ENCODE measurements around the gene UCKL1. TPM values are rescaled to one million over a fixed set of nuclear protein-coding genes. Genes with fewer than 3 reads are reported as not detected.

The UCKL1 gene
- total and polyA plus RNA-seq, 7 experiments from 2014 or later, result 20.5 to 49.0 (median 44.8) TPM

GRCh38 chr20:63913768-63914167, 42.4 kb downstream of the UCKL1 start:
- H3K4me3 Mint-ChIP-seq, result peak overlapping the region in 1 of 10 donors; percentile 49
- Histone ChIP-seq H3K36me3 (ENCODE audit: control insufficient read depth in 2 of 3, insufficient read depth in 3 of 3, low read length in 3 of 3) (peaks cover 0 to 20% (median 0%) of the 10 kb centered on the region in 3 experiments), H3K9me3 (ENCODE audit: control insufficient read depth in 2 of 3, low read length in 3 of 3) (no peaks in the 10 kb centered on the region), H3K27ac (ENCODE audit: low read depth, low read length) (no peak overlapping the region), H3K27me3 (ENCODE audit: control insufficient read depth in 2 of 2, insufficient read depth in 2 of 2, low read length in 2 of 2) (no peaks in the 10 kb centered on the region), H3K4me1 (ENCODE audit: control insufficient read depth in 2 of 2, insufficient read depth in 2 of 2, low read length in 2 of 2) (peaks cover 3 to 17% of the 10 kb centered on the region in 2 donors), H3K4me3 (ENCODE audit: low read length) (no peak overlapping the region)
- ChIA-PET POLR2A (no interaction called here), CTCF (interaction anchor here (1.2 kb wide), 1 partner anchor 60 kb away, joined by 3 read pairs; no protein-coding TSS in a partner anchor)
- no peaks in the 10 kb centered on the region for H3K27me3 Mint-ChIP-seq
- peaks cover 25 to 55% (median 36%) of the 10 kb centered on the region in 7 donors for H3K4me1 Mint-ChIP-seq
- peaks cover 0 to 9% (median 3%) of the 10 kb centered on the region in 11 donors for H3K9me3 Mint-ChIP-seq
- H3K27ac Mint-ChIP-seq, result peak overlapping the region in 1 of 9 donors; percentile 38
- peaks cover 0 to 35% (median 16%) of the 10 kb centered on the region in 5 donors for H3K36me3 Mint-ChIP-seq
- intact Hi-C loops (cut with micrococcal nuclease), result no loop called here
- ATAC-seq (no peak), DNase-seq (no peak)

- ChIA-PET CTCF (interaction anchor here (1.1 kb wide), 1 partner anchor 62 kb away, joined by 3 read pairs; no protein-coding TSS in a partner anchor), POLR2A (interaction anchor here (0.6 to 0.7 kb wide), 5 partner anchors 12 to 210 kb away, joined by 3 to 4 read pairs (median 3); no protein-coding TSS in a partner anchor)
- peaks cover 28 to 63% (median 41%) of the 10 kb centered on the region in 7 donors for H3K4me1 Mint-ChIP-seq
- intact Hi-C loops (cut with micrococcal nuclease), result no loop called here
- peak overlapping the region in 4 of 10 donors; percentile 3 to 59 (median 30) for H3K4me3 Mint-ChIP-seq
- Histone ChIP-seq H3K27ac (ENCODE audit: low read depth, low read length) (no peak overlapping the region), H3K36me3 (ENCODE audit: control insufficient read depth in 2 of 3, insufficient read depth in 3 of 3, low read length in 3 of 3) (peaks cover 0 to 8% (median 0%) of the 10 kb centered on the region in 3 experiments), H3K4me3 (ENCODE audit: low read length) (no peak overlapping the region), H3K9me3 (ENCODE audit: control insufficient read depth in 2 of 3, low read length in 3 of 3) (no peaks in the 10 kb centered on the region), H3K27me3 (ENCODE audit: control insufficient read depth in 2 of 2, insufficient read depth in 2 of 2, low read length in 2 of 2) (no peaks in the 10 kb centered on the region), H3K4me1 (ENCODE audit: control insufficient read depth in 2 of 2, insufficient read depth in 2 of 2, low read length in 2 of 2) (peaks cover 7 to 17% of the 10 kb centered on the region in 2 donors)
- ATAC-seq, result peak; percentile 53
- DNase-seq, result no peak
- peaks cover 0 to 3% (median 1%) of the 10 kb centered on the region in 11 donors for H3K9me3 Mint-ChIP-seq
- peak overlapping the region in 6 of 9 donors; percentile 3 to 78 (median 44) for H3K27ac Mint-ChIP-seq
- H3K27me3 Mint-ChIP-seq, result no peaks in the 10 kb centered on the region
- peaks cover 0 to 20% (median 9%) of the 10 kb centered on the region in 5 donors for H3K36me3 Mint-ChIP-seq
Measured at GRCh38 chr20:63911176-63911575, 45.0 kb downstream of the UCKL1 start.

- peaks cover 0 to 6% (median 3%) of the 10 kb centered on the region in 5 donors for H3K36me3 Mint-ChIP-seq
- ATAC-seq, result no peak
- H3K9me3 Mint-ChIP-seq, result no peaks in the 10 kb centered on the region
- no peaks in the 10 kb centered on the region for H3K27me3 ChIP-seq (ENCODE audit: control insufficient read depth in 2 of 2, insufficient read depth in 2 of 2, low read length in 2 of 2)
- H3K4me1 Mint-ChIP-seq, result peaks cover 35 to 70% (median 45%) of the 10 kb centered on the region in 7 donors
- peaks cover 17 to 29% of the 10 kb centered on the region in 2 donors for H3K4me1 ChIP-seq (ENCODE audit: control insufficient read depth in 2 of 2, insufficient read depth in 2 of 2, low read length in 2 of 2)
- no peaks in the 10 kb centered on the region for H3K9me3 ChIP-seq (ENCODE audit: control insufficient read depth in 2 of 3, low read length in 3 of 3)
- ChIA-PET POLR2A (interaction anchor here (2.8 kb wide), 1 partner anchor 12 kb away, joined by 14 read pairs; the partner anchor contains the start of gene DNAJC5), CTCF (interaction anchor here (0.6 to 1.3 kb wide), 4 partner anchors 12 to 130 kb away, joined by 3 to 8 read pairs (median 4); no protein-coding TSS in a partner anchor)
- no peaks in the 10 kb centered on the region for H3K27me3 Mint-ChIP-seq
- intact Hi-C loops (cut with micrococcal nuclease), result loop anchor here (2.0 to 5.0 kb wide), 4 partner anchors 13 to 213 kb away; partner anchors contain the start of genes C20orf204 (in 1 of the 2) and DNAJC5 (in 1 of the 2)
- H3K27ac Mint-ChIP-seq, result peak overlapping the region in 5 of 9 donors; percentile 16 to 81 (median 71)
- H3K36me3 ChIP-seq (ENCODE audit: control insufficient read depth in 2 of 3, insufficient read depth in 3 of 3, low read length in 3 of 3), result no peaks in the 10 kb centered on the region
- no peak overlapping the region for H3K4me3 ChIP-seq (ENCODE audit: low read length)
- DNase-seq, result no peak
- no peak overlapping the region for H3K27ac ChIP-seq (ENCODE audit: low read depth, low read length)
- peak overlapping the region in 1 of 10 donors; percentile 19 for H3K4me3 Mint-ChIP-seq
Measured at GRCh38 chr20:63908008-63908682, 48.1 kb downstream of the UCKL1 start.

GRCh38 chr20:63903796-63904561, 52.2 kb downstream of the UCKL1 start:
- DNase-seq (no peak), ATAC-seq (no peak)
- Histone ChIP-seq H3K36me3 (ENCODE audit: control insufficient read depth in 2 of 3, insufficient read depth in 3 of 3, low read length in 3 of 3) (no peaks in the 10 kb centered on the region), H3K27me3 (ENCODE audit: control insufficient read depth in 2 of 2, insufficient read depth in 2 of 2, low read length in 2 of 2) (no peaks in the 10 kb centered on the region), H3K4me1 (ENCODE audit: control insufficient read depth in 2 of 2, insufficient read depth in 2 of 2, low read length in 2 of 2) (peaks cover 19 to 39% of the 10 kb centered on the region in 2 donors), H3K9me3 (ENCODE audit: control insufficient read depth in 2 of 3, low read length in 3 of 3) (no peaks in the 10 kb centered on the region), H3K27ac (ENCODE audit: low read depth, low read length) (peak overlapping the region; percentile 22), H3K4me3 (ENCODE audit: low read length) (no peak overlapping the region)
- Mint-ChIP-seq H3K4me3 (peak overlapping the region in 9 of 10 donors; percentile 16 to 87 (median 36)), H3K36me3 (peaks cover 0 to 7% (median 0%) of the 10 kb centered on the region in 5 donors), H3K27ac (peak overlapping the region; percentile 43 to 96 (median 67)), H3K27me3 (no peaks in the 10 kb centered on the region), H3K4me1 (peaks cover 34 to 73% (median 54%) of the 10 kb centered on the region in 7 donors), H3K9me3 (no peaks in the 10 kb centered on the region)
- intact Hi-C loops (cut with micrococcal nuclease), result no loop called here
- ChIA-PET POLR2A (interaction anchor here (1.2 to 1.6 kb wide), 2 partner anchors 8 to 9 kb away, joined by 4 to 5 read pairs; partner anchors contain the start of gene DNAJC5), CTCF (no interaction called here)

GRCh38 chr20:63900413-63900812, 55.8 kb downstream of the UCKL1 start:
- POLR2A ChIA-PET, result no interaction called here
- peak overlapping the region in 5 of 10 donors; percentile 13 to 83 (median 59) for H3K4me3 Mint-ChIP-seq

More at GRCh38 chr20:63900413-63900812, 55.8 kb downstream of the UCKL1 start:
- intact Hi-C loops (cut with micrococcal nuclease), result no loop called here
- no peaks in the 10 kb centered on the region for H3K9me3 ChIP-seq (ENCODE audit: control insufficient read depth in 2 of 3, low read length in 3 of 3)
- no peak overlapping the region for H3K4me3 ChIP-seq (ENCODE audit: low read length)
- Mint-ChIP-seq H3K36me3 (peaks cover 0 to 22% (median 4%) of the 10 kb centered on the region in 5 donors), H3K4me1 (peaks cover 55 to 91% (median 73%) of the 10 kb centered on the region in 7 donors), H3K27me3 (peaks cover 0 to 2% (median 0%) of the 10 kb centered on the region in 5 donors), H3K9me3 (no peaks in the 10 kb centered on the region), H3K27ac (peak overlapping the region in 8 of 9 donors; percentile 51 to 96 (median 82))
- no peaks in the 10 kb centered on the region for H3K27me3 ChIP-seq (ENCODE audit: control insufficient read depth in 2 of 2, insufficient read depth in 2 of 2, low read length in 2 of 2)
- H3K27ac ChIP-seq (ENCODE audit: low read depth, low read length), result no peak overlapping the region
- H3K4me1 ChIP-seq (ENCODE audit: control insufficient read depth in 2 of 2, insufficient read depth in 2 of 2, low read length in 2 of 2), result peaks cover 36 to 55% of the 10 kb centered on the region in 2 donors
- CTCF ChIA-PET, result no interaction called here
- ATAC-seq, result no peak
- peaks cover 0 to 5% (median 0%) of the 10 kb centered on the region in 3 experiments for H3K36me3 ChIP-seq (ENCODE audit: control insufficient read depth in 2 of 3, insufficient read depth in 3 of 3, low read length in 3 of 3)
- DNase-seq, result no peak
